H1 (cell line): ENCODE results near the gene FBXL17. TPM values are rescaled to one million over a fixed set of nuclear protein-coding genes. Genes with fewer than 3 reads are reported as not detected.

ENCODE experiments used
- CBX5 ChIP-seq: fragments of 300-800, 300-1000 bp; sonication (generic); IDR thresholded peaks from 2 replicates; pipeline ENCODE4 v1.7.1; 2016; ENCODE audit warnings: antibody characterized with exemption, low read length, low read depth
- CREB1 ChIP-seq: IDR thresholded peaks from 2 replicates; pipeline ENCODE4 v1.6.1; 2012; ENCODE audit warnings: inconsistent platforms
- KDM4A ChIP-seq: IDR thresholded peaks from one replicate; pipeline ENCODE4 v1.7.1; 2012; ENCODE audit warnings: low read depth, mild to moderate bottlenecking, moderate library complexity, low read length, inconsistent platforms; ENCODE audit not compliant: severe bottlenecking
- RNF2 ChIP-seq: fragments of 200-900, 300-1000 bp; sonication (generic); IDR thresholded peaks from 2 replicates; pipeline ENCODE4 v1.7.1; 2016; ENCODE audit warnings: borderline replicate concordance, low read depth, mild to moderate bottlenecking, antibody characterized with exemption, low read length; ENCODE audit not compliant: poor library complexity, severe bottlenecking; ENCODE audit errors: missing control alignments
- SIN3A ChIP-seq, 2 experiments: IDR thresholded peaks in 1 of 2; conservative IDR thresholded peaks in 1 of 2; 2 replicates each; pipeline ENCODE4 v1.6.1; 2011 to 2012; ENCODE audit warnings: low read length in 2 of 2, improper control_type of control experiment in 1 of 2, low read depth in 1 of 2, mild to moderate bottlenecking in 1 of 2
- TEAD4 ChIP-seq: IDR thresholded peaks from 2 replicates; pipeline ENCODE4 v1.6.1; 2012; ENCODE audit warnings: low read depth, low read length, inconsistent platforms, mixed read lengths
- polyA plus RNA-seq, 7 experiments: library from polyadenylated mRNA; depleted of rRNA in 3 of 7; stranded (reverse) in 5 of 7; unstranded in 2 of 7; fragments of >200 nt in 5 of 7; fragments of 200-250 nt in 2 of 7; gene quantifications; 1 replicate in 5 of 7; 2 replicates in 1 of 7; 4 replicates in 1 of 7; pipeline versions ENCODE4 v1.2.1 to v1.2.3, GENCODE V29; 2011 to 2013; ENCODE audit warnings: missing spikeins in 2 of 7, mixed read lengths in 2 of 7
- total RNA-seq: library from RNA; stranded (reverse); fragmentation: NEBNext Ultra II Directional; extraction: Animal tissue kit (Norgen Biotek cat#: 25700); gene quantifications from 2 replicates; pipeline ENCODE4 v1.2.1, GENCODE V29; 2021

Gene FBXL17
- total and polyA plus RNA-seq, 2 of the 8 experiments (the other 6 are each of a cell fraction or from before 2014, with no cell fraction given) = 0.35 to 4.3 TPM

DNA sequence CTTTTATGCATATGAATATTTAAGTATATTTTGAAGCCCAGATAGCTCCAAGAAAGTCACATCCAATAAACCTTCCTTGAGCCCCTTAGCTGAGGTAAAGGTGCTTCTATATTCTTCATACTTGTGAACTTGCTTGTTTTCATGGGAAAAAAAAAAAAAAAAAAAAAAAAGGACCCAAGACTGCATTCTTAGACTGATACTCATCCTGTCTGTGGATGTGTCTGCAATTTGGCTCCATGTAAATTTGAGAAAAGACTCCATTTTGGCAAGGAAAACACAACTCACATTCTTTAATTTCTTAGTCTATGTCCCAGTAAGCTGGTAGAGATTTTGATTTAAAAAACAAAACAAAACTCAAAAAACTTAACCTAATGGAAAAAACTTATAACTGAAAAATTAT, 238.3 kb downstream of the FBXL17 start (continued):
- TF ChIP-seq KDM4A (no peak), CREB1 (no peak), TEAD4 (no peak), CBX5 (no peak), RNF2 (no peak), SIN3A (conservative IDR thresholded peaks at IDR 0.05 in 1 of 2, IDR thresholded peaks at IDR 0.05 in 1 of 2; ENCODE audit: low read depth in 1 of 2, low read length in 2 of 2) (no peak)
- TF ChIP-seq, all 59 proteins: peak for 0
